Kidney (tissue), 14 donors: ENCODE measurements around the gene BCAS4. TPM values are rescaled to one million over a fixed set of nuclear protein-coding genes. Genes with fewer than 3 reads are reported as not detected.
"Not testable (repeated sequence)": the region's sequence is repeated elsewhere in the genome, so short reads cannot be mapped to it uniquely, and the experiment has no call there.

Experiments
- DNase-seq, 5 donors: peaks; one replicate each; pipeline ENCODE4 v3.0.0-alpha.2; 2013 to 2020
- FAIRE-seq: peaks from 2 replicates; lab custom pipeline; 2012; peaks lifted over from hg19 to GRCh38; lab: Jason Lieb, UNC
- H3K27ac ChIP-seq, 2 donors: one replicate each; pipeline ENCODE4 v1.7.0; 2013; ENCODE audit warnings: low read depth in 2 of 2, low read length in 2 of 2, inconsistent platforms in 1 of 2
- H3K27me3 ChIP-seq: one replicate; pipeline ENCODE4 v1.7.1; 2013; ENCODE audit warnings: low read length, inconsistent platforms; ENCODE audit not compliant: control insufficient read depth, insufficient read depth
- H3K36me3 ChIP-seq, 3 donors: one replicate each; pipeline versions ENCODE4 v1.7.0 to v1.7.1; 2013; ENCODE audit warnings: low read length in 3 of 3, control low read depth in 1 of 3, inconsistent platforms in 1 of 3; ENCODE audit not compliant: insufficient read depth in 3 of 3, control insufficient read depth in 2 of 3
- H3K4me1 ChIP-seq, 3 donors: one replicate each; pipeline versions ENCODE4 v1.7.0 to v1.7.1; 2013; ENCODE audit warnings: low read length in 3 of 3, inconsistent platforms in 1 of 3, low read depth in 1 of 3; ENCODE audit not compliant: control insufficient read depth in 2 of 3, insufficient read depth in 2 of 3
- H3K4me3 ChIP-seq, 3 donors: one replicate each; pipeline versions ENCODE4 v1.7.0 to v1.8.1; 2013; ENCODE audit warnings: low read length in 3 of 3, control low read depth in 1 of 3, inconsistent platforms in 1 of 3
- H3K9ac ChIP-seq, 3 donors: one replicate each; pipeline versions ENCODE4 v1.7.0 to v1.7.1; 2013; ENCODE audit warnings: low read length in 3 of 3, control low read depth in 1 of 3, inconsistent platforms in 1 of 3
- H3K9me3 ChIP-seq, 3 donors: one replicate each; pipeline versions ENCODE4 v1.7.0 to v1.7.1; 2013; ENCODE audit warnings: low read length in 3 of 3, control low read depth in 1 of 3, inconsistent platforms in 1 of 3; ENCODE audit not compliant: control insufficient read depth in 2 of 3, insufficient read depth in 1 of 3
- CTCF ChIP-seq: IDR thresholded peaks from 3 replicates; pipeline ENCODE4 v1.5.1; 2012; ENCODE audit warnings: mild to moderate bottlenecking, moderate library complexity, borderline replicate concordance; ENCODE audit not compliant: insufficient read depth; ENCODE audit errors: extremely low read depth
- intact Hi-C: fragments of 100-400 bp; cut with DNase I; formaldehyde crosslinking; loops from one replicate; pipeline ENCODE4 v1.11.1; 2022
- polyA plus RNA-seq: library from polyadenylated mRNA; stranded (reverse); fragments of 350-450 nt; fragmentation: Illumina TruSeq; extraction: RNeasy Lipid Tissue Mini Kit (QIAGEN cat#74804); gene quantifications from one replicate; pipeline ENCODE4 v1.2.3, GENCODE V29; 2014; ENCODE audit warnings: low read depth, low replicate concordance; ENCODE audit not compliant: insufficient read depth
- total RNA-seq: library from RNA; stranded (reverse); fragmentation: NEBNext Ultra II Directional; extraction: Animal tissue kit (Norgen Biotek cat#: 25700); gene quantifications from one replicate; pipeline ENCODE4 v1.2.1, GENCODE V29; 2021
- donor health status: control.
- donor health status: control.
- donor health status: control.
- donor health status: control.
- donor health status: control.
- donor health status: DM: yes; HTN: yes; CAD: no.
- donor health status: Normal renal cell carcinoma (clear cell type).

Gene BCAS4
- total and polyA plus RNA-seq, 2 donors from 2014 or later, result 10.6 to 17.1 TPM

- DNase-seq, result peak in 1 of 5 donors; percentile 49
- H3K27ac ChIP-seq, result no peak overlapping the region
- FAIRE-seq, result no peak
- H3K4me3 ChIP-seq, result no peak overlapping the region
- TF ChIP-seq CTCF, result no peak
- H3K4me1 ChIP-seq, result peaks cover 0 to 11% (median 0%) of the 10 kb centered on the region in 3 donors
- H3K36me3 ChIP-seq, result no peaks in the 10 kb centered on the region
- H3K9ac ChIP-seq, result no peak overlapping the region
- no peaks in the 10 kb centered on the region for H3K9me3 ChIP-seq
- no peaks in the 10 kb centered on the region for H3K27me3 ChIP-seq
- intact Hi-C loops, result loop anchor here (10.0 kb wide), 1 partner anchor 132 kb away; no protein-coding TSS in a partner anchor
These were observed 1.9 kb upstream of the BCAS4 start for GRCh38 chr20:50792708-50793574.

GRCh38 chr20:50793575-50794016, 1.3 kb upstream of the BCAS4 start:
- not testable (repeated sequence) for H3K9ac ChIP-seq, H3K27me3 ChIP-seq, FAIRE-seq, H3K27ac ChIP-seq, H3K4me3 ChIP-seq, H3K9me3 ChIP-seq, H3K36me3 ChIP-seq
- intact Hi-C loops, result loop anchor here (10.0 kb wide), 1 partner anchor 131 kb away; no protein-coding TSS in a partner anchor
- peak; percentile 12 for TF ChIP-seq CTCF
- peak in 2 of 5 donors; percentile 65 to 71 for DNase-seq
- H3K4me1 ChIP-seq, result peaks cover 0 to 11% (median 0%) of the 10 kb centered on the region in 3 donors

- peak overlapping the region in 2 of 3 donors; percentile 24 to 46 for H3K4me3 ChIP-seq
- peak in 2 of 5 donors; percentile 57 to 63 for DNase-seq
- FAIRE-seq, result no peak
- H3K9ac ChIP-seq, result no peak overlapping the region
- no peak for TF ChIP-seq CTCF
- H3K27me3 ChIP-seq, result no peaks in the 10 kb centered on the region
- no peaks in the 10 kb centered on the region for H3K36me3 ChIP-seq
- no peak overlapping the region for H3K27ac ChIP-seq
- intact Hi-C loops, result loop anchor here (10.0 kb wide), 1 partner anchor 130 kb away; no protein-coding TSS in a partner anchor
- no peaks in the 10 kb centered on the region for H3K9me3 ChIP-seq
- peaks cover 0 to 11% (median 0%) of the 10 kb centered on the region in 3 donors for H3K4me1 ChIP-seq
These were observed 548 bp upstream of the BCAS4 start for GRCh38 chr20:50794181-50794845.
